ENCODE data around the gene GADL1. TPM values are rescaled to one million over a fixed set of nuclear protein-coding genes. Genes with fewer than 3 reads are reported as not detected.

GADL1 gene
- polyA plus RNA-seq, 1 donor (not counting 4 experiments of a cell fraction or from before 2014, with no cell fraction given) = not detected

GRCh38 chr3:30682434-30683155 lies 211.9 kb downstream of the GADL1 start:
- Histone ChIP-seq H3K36me3 (ENCODE audit: control insufficient read depth in 2 of 2, extremely low read depth in 1 of 2, insufficient read depth in 2 of 2, low read length in 2 of 2) (peaks cover 37 to 48% of the 10 kb centered on the region in 2 experiments), H3K27me3 (ENCODE audit: control insufficient read depth, extremely low read depth, insufficient read depth, low read length) (no peaks in the 10 kb centered on the region), H4K20me1 (ENCODE audit: control insufficient read depth, extremely low read depth, insufficient read depth, low read length) (peaks cover 10% of the 10 kb centered on the region), H3K9me1 (ENCODE audit: control insufficient read depth, extremely low read depth, insufficient read depth, low read length) (peaks cover 4% of the 10 kb centered on the region), H3K27ac (ENCODE audit: control insufficient read depth, insufficient read depth, low read length) (no peak overlapping the region), H3K9ac (ENCODE audit: control insufficient read depth, extremely low read depth, insufficient read depth, low read length) (no peak overlapping the region), H3K79me2 (ENCODE audit: control insufficient read depth, insufficient read depth, low read length) (peaks cover 78% of the 10 kb centered on the region), H2AFZ (ENCODE audit: control insufficient read depth, low read length) (no peak overlapping the region), H3K4me3 (ENCODE audit: control insufficient read depth in 2 of 3, extremely low read depth in 1 of 3, insufficient read depth in 2 of 3, low read depth in 1 of 3, low read length in 3 of 3) (no peak overlapping the region), H3K9me3 (ENCODE audit: control insufficient read depth, low read depth, low read length) (no peaks in the 10 kb centered on the region), H3K4me1 (ENCODE audit: control insufficient read depth, extremely low read depth, insufficient read depth, low read length) (peaks cover 33% of the 10 kb centered on the region), H3K4me2 (ENCODE audit: control insufficient read depth, extremely low read depth, insufficient read depth, low read depth, low read length) (no peak overlapping the region)
- TF ChIP-seq EZH2 (IDR thresholded peaks at IDR 0.05; ENCODE audit: low read length) = no peak
- TF ChIP-seq CTCF (optimal IDR thresholded peaks at IDR 0.05 in 1 of 3, IDR thresholded peaks at IDR 0.05 in 1 of 3, conservative IDR thresholded peaks at IDR 0.05 in 1 of 3; ENCODE audit: extremely low read depth in 1 of 3, insufficient read depth in 2 of 3, low read length in 3 of 3) = no peak
- dilution Hi-C loops (cut with MboI; ENCODE audit: extremely low pct_ligation_motif_present, low sequenced_read_pairs) = no loop called here
- FAIRE-seq (peak; percentile 36), DNase-seq (ENCODE audit: low read depth, low spot score) (no peak)

GRCh38 chr3:30681649-30682211 lies 212.7 kb downstream of the GADL1 start:
- H3K4me1 ChIP-seq (ENCODE audit: control insufficient read depth, extremely low read depth, insufficient read depth, low read length) = peaks cover 29% of the 10 kb centered on the region
- H3K36me3 ChIP-seq (ENCODE audit: control insufficient read depth in 2 of 2, extremely low read depth in 1 of 2, insufficient read depth in 2 of 2, low read length in 2 of 2) = peaks cover 38 to 48% of the 10 kb centered on the region in 2 experiments
- H4K20me1 ChIP-seq (ENCODE audit: control insufficient read depth, extremely low read depth, insufficient read depth, low read length) = peaks cover 10% of the 10 kb centered on the region
- H3K4me3 ChIP-seq (ENCODE audit: control insufficient read depth in 2 of 3, extremely low read depth in 1 of 3, insufficient read depth in 2 of 3, low read depth in 1 of 3, low read length in 3 of 3) = no peak overlapping the region
- peak overlapping the region; percentile 6 for H3K27ac ChIP-seq (ENCODE audit: control insufficient read depth, insufficient read depth, low read length)
- no peak overlapping the region for H2AFZ ChIP-seq (ENCODE audit: control insufficient read depth, low read length)
- H3K27me3 ChIP-seq (ENCODE audit: control insufficient read depth, extremely low read depth, insufficient read depth, low read length) = no peaks in the 10 kb centered on the region
- peak; percentile 71 for FAIRE-seq
- H3K9me3 ChIP-seq (ENCODE audit: control insufficient read depth, low read depth, low read length) = no peaks in the 10 kb centered on the region
- peak overlapping the region; percentile 29 for H3K4me2 ChIP-seq (ENCODE audit: control insufficient read depth, extremely low read depth, insufficient read depth, low read depth, low read length)
- H3K9me1 ChIP-seq (ENCODE audit: control insufficient read depth, extremely low read depth, insufficient read depth, low read length) = peaks cover 4% of the 10 kb centered on the region
- TF ChIP-seq CTCF (optimal IDR thresholded peaks at IDR 0.05 in 1 of 3, IDR thresholded peaks at IDR 0.05 in 1 of 3, conservative IDR thresholded peaks at IDR 0.05 in 1 of 3; ENCODE audit: extremely low read depth in 1 of 3, insufficient read depth in 2 of 3, low read length in 3 of 3) (no peak), EZH2 (IDR thresholded peaks at IDR 0.05; ENCODE audit: low read length) (no peak)
- dilution Hi-C loops (cut with MboI; ENCODE audit: extremely low pct_ligation_motif_present, low sequenced_read_pairs) = no loop called here
- no peak overlapping the region for H3K9ac ChIP-seq (ENCODE audit: control insufficient read depth, extremely low read depth, insufficient read depth, low read length)
- peaks cover 82% of the 10 kb centered on the region for H3K79me2 ChIP-seq (ENCODE audit: control insufficient read depth, insufficient read depth, low read length)
- peak; percentile 9 for DNase-seq (ENCODE audit: low read depth, low spot score)
